Ovary (tissue), 9 donors: ENCODE results near the gene PLCG1. TPM values are rescaled to one million over a fixed set of nuclear protein-coding genes. Genes with fewer than 3 reads are reported as not detected.

ENCODE experiments used
- DNase-seq, 5 donors: peaks; one replicate each; pipeline ENCODE4 v3.0.0-alpha.2; 2019 to 2020
- H3K27ac ChIP-seq, 2 donors: fragments of 200-600 bp; one replicate each; pipeline versions ENCODE4 v1.5.1 to v1.8.0; 2019 to 2022
- H3K27me3 ChIP-seq: fragments of 200-600 bp; one replicate; pipeline ENCODE4 v1.8.0; 2022
- H3K36me3 ChIP-seq: fragments of 200-600 bp; sonication (generic); one replicate; pipeline ENCODE4 v1.5.1; 2019
- H3K4me1 ChIP-seq: one replicate; pipeline ENCODE4 v1.8.1; 2013; ENCODE audit warnings: mild to moderate bottlenecking, moderate library complexity; ENCODE audit not compliant: insufficient read depth
- H3K4me3 ChIP-seq: fragments of 200-600 bp; sonication (generic); one replicate; pipeline ENCODE4 v1.5.1; 2017
- H3K9me3 ChIP-seq, 2 donors: fragments of 200-600 bp in 1 of 2; sonication (generic) in 1 of 2; one replicate each; pipeline versions ENCODE4 v1.5.1 to v1.8.1; 2013 to 2019; ENCODE audit warnings: mild to moderate bottlenecking in 1 of 2, moderate library complexity in 1 of 2
- EP300 ChIP-seq: sonication (generic); formaldehyde crosslinking; IDR thresholded peaks from one replicate; pipeline ENCODE4 v1.6.1; 2017; ENCODE audit warnings: antibody characterized with exemption
- POLR2A ChIP-seq: fragments of 450-650 bp; IDR thresholded peaks from one replicate; pipeline ENCODE4 v1.6.1; 2017; ENCODE audit warnings: antibody characterized with exemption, mild to moderate bottlenecking, moderate library complexity
- WGBS, 3 donors: extraction: QIAGEN DNeasy Blood & Tissue Kit in 1 of 3; methylation state at CpG; one replicate each; pipeline versions ENCODE4 v1.1.5 to v1.1.7; 2013 to 2017; 5-methylcytosine and 5-hydroxymethylcytosine counted together
- intact Hi-C, 4 donors: fragments of 100-400 bp; cut with DNase I; formaldehyde crosslinking; loops; one replicate each; pipeline versions ENCODE4 v1.11.0 to v1.15.1; 2022 to 2023
- polyA plus RNA-seq, 2 donors: library from polyadenylated mRNA; stranded (reverse); fragments of 200-250 nt in 1 of 2; fragments of 350-450 nt in 1 of 2; fragmentation: Illumina TruSeq in 1 of 2; extraction: RNeasy Lipid Tissue Mini Kit (QIAGEN cat#74804) in 1 of 2; gene quantifications; one replicate each; pipeline ENCODE4 v1.2.3, GENCODE V29; 2013 to 2014
- total RNA-seq, 7 donors: library from RNA; depleted of rRNA in 2 of 7; stranded (reverse); fragments of >200 nt in 2 of 7; fragmentation: NEBNext Ultra II Directional in 3 of 7; extraction: Animal tissue kit (Norgen Biotek cat#: 25700) in 3 of 7; gene quantifications; one replicate each; pipeline versions ENCODE4 v1.1.0 to v1.2.4, GENCODE V29; 2016 to 2023
- TF ChIP-seq, protein P1 (sequence below), 3 donors: fragments of 450-650 bp in 2 of 3; fragments of 200-600 bp in 1 of 3; IDR thresholded peaks; one replicate each; pipeline versions ENCODE4 v1.5.1 to v1.8.0; 2016 to 2022; ENCODE audit warnings: antibody characterized with exemption in 3 of 3, mild to moderate bottlenecking in 1 of 3
- donor health status: DM: no; HTN: no; CAD: no; lungs with moderate emphysema.
- donor health status: DM: no; HTN: no; CAD: no.
- donor health status: Bipolar disorder and iron deficiency.
- donor health status: DM: yes; HTN: yes; CAD: no.
- donor health status: DM: no; HTN: no; CAD: no.
- donor health status: DM: yes; HTN: yes; CAD: no.

Gene PLCG1
- total and polyA plus RNA-seq, 9 donors, result 56.1 to 158 (median 101) TPM

DNA sequence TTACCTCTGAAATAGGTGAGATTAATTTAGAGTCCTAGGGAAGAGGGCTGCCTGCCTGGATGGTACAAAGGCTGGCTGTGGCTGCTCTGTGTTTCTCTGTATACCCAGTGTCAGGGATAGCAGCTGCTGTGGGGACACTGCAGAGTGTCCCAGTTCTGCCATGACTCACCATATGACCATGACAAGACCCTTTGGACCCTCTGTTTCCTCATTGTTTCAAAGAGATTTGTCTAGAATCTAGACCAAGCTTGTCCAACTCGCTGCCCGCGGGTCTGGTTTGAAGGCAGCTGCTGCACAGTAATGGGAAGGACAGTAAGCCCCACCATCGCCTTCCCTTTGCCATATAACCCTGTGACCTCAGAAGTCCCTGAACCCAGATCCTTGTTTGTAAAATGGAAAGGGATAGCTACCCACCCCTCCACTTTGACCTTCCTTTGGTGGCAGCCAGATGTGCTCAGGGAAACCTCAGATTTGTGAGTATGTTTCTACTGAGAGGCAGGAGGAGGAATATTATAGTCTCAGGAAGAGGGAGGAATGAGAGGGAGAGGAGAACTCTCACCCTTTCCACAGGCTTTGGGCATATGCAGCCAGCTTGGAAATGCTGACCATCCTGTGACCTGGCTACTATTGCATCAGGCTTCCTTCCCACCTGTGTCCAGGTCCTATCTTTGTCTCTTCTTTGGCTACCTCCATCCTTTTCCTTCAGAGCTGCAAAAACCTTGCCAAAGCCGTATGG is 14.0 kb downstream of the PLCG1 start:
- no peak overlapping the region for H3K27ac ChIP-seq
- H3K36me3 ChIP-seq, result no peaks in the 10 kb centered on the region
- DNase-seq, result no peak
- TF ChIP-seq POLR2A (no peak), EP300 (no peak)
- TF ChIP-seq, protein P1, sequence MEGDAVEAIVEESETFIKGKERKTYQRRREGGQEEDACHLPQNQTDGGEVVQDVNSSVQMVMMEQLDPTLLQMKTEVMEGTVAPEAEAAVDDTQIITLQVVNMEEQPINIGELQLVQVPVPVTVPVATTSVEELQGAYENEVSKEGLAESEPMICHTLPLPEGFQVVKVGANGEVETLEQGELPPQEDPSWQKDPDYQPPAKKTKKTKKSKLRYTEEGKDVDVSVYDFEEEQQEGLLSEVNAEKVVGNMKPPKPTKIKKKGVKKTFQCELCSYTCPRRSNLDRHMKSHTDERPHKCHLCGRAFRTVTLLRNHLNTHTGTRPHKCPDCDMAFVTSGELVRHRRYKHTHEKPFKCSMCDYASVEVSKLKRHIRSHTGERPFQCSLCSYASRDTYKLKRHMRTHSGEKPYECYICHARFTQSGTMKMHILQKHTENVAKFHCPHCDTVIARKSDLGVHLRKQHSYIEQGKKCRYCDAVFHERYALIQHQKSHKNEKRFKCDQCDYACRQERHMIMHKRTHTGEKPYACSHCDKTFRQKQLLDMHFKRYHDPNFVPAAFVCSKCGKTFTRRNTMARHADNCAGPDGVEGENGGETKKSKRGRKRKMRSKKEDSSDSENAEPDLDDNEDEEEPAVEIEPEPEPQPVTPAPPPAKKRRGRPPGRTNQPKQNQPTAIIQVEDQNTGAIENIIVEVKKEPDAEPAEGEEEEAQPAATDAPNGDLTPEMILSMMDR (IDR thresholded peaks at IDR 0.05), result no peak
- intact Hi-C loops, result no loop called here
- H3K4me1 ChIP-seq, result peaks cover 28% of the 10 kb centered on the region
- no peaks in the 10 kb centered on the region for H3K27me3 ChIP-seq
- H3K9me3 ChIP-seq, result no peaks in the 10 kb centered on the region
- H3K4me3 ChIP-seq, result no peak overlapping the region
- 89 to 93% (median 92%) methylated on average over 5 of the region's 5 CpGs for WGBS, 3 donors

DNA sequence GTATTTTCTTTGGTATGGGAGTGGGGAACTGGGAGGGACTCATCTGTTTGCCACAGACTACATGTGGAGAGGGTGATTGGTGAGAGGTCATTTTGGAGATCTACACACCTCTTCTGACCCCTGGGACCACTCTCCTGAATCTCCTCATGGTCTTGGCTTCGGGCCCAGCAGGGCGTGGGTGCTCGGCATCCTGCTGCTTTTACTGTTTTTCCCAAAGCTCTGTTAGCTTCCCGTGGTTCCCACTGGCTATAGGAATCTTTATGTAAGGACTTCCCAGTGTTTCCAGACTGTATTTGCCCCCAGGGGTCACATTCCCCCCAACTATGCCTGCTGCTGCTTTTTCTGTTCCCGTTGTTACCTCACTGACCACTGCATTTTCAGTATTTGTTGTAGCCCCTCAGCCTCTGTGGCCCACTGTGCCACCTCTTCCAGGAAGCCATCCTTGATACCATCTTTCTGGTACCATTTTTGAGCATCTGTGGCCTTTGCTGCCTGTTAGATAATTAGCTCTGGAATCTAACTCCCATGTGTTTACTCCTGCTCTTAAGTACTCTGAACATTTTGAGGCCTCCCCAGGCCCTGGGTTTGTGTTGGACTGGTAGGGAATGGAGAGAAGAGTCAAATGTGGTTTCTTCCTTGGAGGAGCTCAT is 14.9 kb downstream of the PLCG1 start:
- intact Hi-C loops, result no loop called here
- no peaks in the 10 kb centered on the region for H3K36me3 ChIP-seq
- H3K27me3 ChIP-seq, result no peaks in the 10 kb centered on the region
- DNase-seq, result no peak
- H3K9me3 ChIP-seq, result no peaks in the 10 kb centered on the region
- H3K27ac ChIP-seq, result no peak overlapping the region
- H3K4me3 ChIP-seq, result no peak overlapping the region
- TF ChIP-seq POLR2A, result no peak
- TF ChIP-seq, protein P1 (IDR thresholded peaks at IDR 0.05), result no peak
- TF ChIP-seq EP300, result no peak
- 34 to 40% (median 36%) methylated on average over 5 of the region's 5 CpGs for WGBS, 3 donors
- peaks cover 27% of the 10 kb centered on the region for H3K4me1 ChIP-seq

DNA sequence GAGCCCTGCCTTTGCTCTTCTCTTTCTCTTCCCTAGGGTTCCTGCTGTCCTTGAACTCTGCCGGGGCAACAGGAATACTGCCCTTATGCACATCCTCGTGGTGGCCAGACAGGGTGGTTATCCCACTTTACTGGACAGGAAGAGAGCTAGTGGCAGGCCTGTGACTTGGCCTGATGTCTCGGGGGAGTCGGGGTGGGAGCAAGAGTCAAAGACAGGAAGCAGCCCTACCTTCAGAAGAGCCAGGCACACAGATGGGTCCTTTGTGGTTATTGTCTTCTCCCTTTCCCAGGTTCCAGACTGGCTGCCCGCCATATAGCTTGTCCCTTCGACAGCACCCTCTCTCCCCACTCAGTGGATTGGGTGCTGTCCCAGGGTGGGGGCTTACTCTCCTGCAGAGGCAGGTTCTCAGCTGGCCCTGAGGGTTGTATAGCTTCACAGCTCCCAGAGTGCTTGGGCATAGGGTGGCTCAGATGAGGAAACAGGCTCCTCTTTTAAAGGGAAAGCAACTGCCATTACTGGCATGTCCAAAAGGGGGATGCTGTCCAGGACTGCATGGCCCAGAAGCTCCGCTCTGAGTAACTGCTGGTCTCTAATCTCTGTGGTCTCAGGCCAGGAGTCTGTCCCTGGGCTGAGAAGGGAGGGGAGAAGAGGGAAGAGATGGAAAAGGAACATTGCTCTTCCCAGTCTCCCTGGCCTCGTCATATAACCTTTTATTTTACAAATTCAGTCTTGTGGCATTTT is 17.3 kb downstream of the PLCG1 start:
- no peaks in the 10 kb centered on the region for H3K36me3 ChIP-seq
- intact Hi-C loops, result no loop called here
- H3K4me1 ChIP-seq, result peaks cover 25% of the 10 kb centered on the region
- TF ChIP-seq, protein P1 (IDR thresholded peaks at IDR 0.05), result no peak
- TF ChIP-seq POLR2A, result no peak
- no peak for TF ChIP-seq EP300
- DNase-seq, result no peak
- no peak overlapping the region for H3K4me3 ChIP-seq
- 47 to 54% (median 49%) methylated on average over 8 of the region's 8 CpGs for WGBS, 3 donors
- H3K27ac ChIP-seq, result no peak overlapping the region
- H3K27me3 ChIP-seq, result no peaks in the 10 kb centered on the region
- H3K9me3 ChIP-seq, result no peaks in the 10 kb centered on the region

DNA sequence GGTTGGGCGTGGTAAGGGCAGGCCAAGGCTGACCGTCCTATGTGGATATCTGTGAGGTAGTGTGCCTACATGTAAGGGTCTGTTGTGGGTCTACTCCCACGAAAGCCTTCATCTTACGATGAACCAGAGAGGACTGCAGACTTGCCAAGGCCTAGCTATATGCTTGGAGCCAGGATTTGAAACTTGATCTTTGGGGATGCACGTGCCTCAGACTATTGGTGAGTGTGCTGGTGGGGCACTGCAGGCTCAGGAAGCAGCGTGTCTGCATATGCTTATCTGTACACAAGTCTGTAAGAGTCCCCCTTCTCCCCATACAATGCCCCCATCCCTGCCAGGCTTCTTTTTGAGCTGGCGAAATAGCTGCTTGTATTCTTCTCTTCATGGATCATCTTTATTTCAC is 17.9 kb downstream of the PLCG1 start:
- no peak overlapping the region for H3K27ac ChIP-seq
- no peaks in the 10 kb centered on the region for H3K36me3 ChIP-seq
- no peaks in the 10 kb centered on the region for H3K9me3 ChIP-seq
- TF ChIP-seq, protein P1 (IDR thresholded peaks at IDR 0.05), result no peak
- TF ChIP-seq EP300, result no peak
- no peak for TF ChIP-seq POLR2A
- no peak overlapping the region for H3K4me3 ChIP-seq
- DNase-seq, result no peak
- H3K27me3 ChIP-seq, result no peaks in the 10 kb centered on the region
- H3K4me1 ChIP-seq, result peaks cover 22% of the 10 kb centered on the region
- WGBS, 3 donors, result 65 to 70% (median 69%) methylated on average over 7 of the region's 7 CpGs
- intact Hi-C loops, result no loop called here
